HepG2 (cell line): Measurements from ENCODE around the gene SOX9. TPM values are rescaled to one million over a fixed set of nuclear protein-coding genes. Genes with fewer than 3 reads are reported as not detected.

Experiments
- ATF7 ChIP-seq, 2 experiments: fragments of 450-650 bp in 1 of 2; sonication (generic) in 1 of 2; formaldehyde crosslinking in 1 of 2; IDR thresholded peaks; 2 replicates each; pipeline versions ENCODE4 v1.4.0 to v1.6.1; 2016 to 2020; ENCODE audit warnings: antibody characterized with exemption in 1 of 2, mild to moderate bottlenecking in 1 of 2, missing genetic modification reagents in 1 of 2
- BATF2 ChIP-seq: sonication (generic); formaldehyde crosslinking; IDR thresholded peaks from 2 replicates; pipeline ENCODE4 v1.8.0; 2022; ENCODE audit warnings: mild to moderate bottlenecking, missing genetic modification reagents, moderate library complexity
- CC2D1A ChIP-seq: sonication (generic); formaldehyde crosslinking; IDR thresholded peaks from 2 replicates; pipeline ENCODE4 v1.8.1; 2023; ENCODE audit warnings: mild to moderate bottlenecking, missing genetic modification reagents
- E2F2 ChIP-seq: sonication (generic); formaldehyde crosslinking; IDR thresholded peaks from 2 replicates; pipeline ENCODE4 v1.4.0; 2020; ENCODE audit warnings: missing genetic modification reagents, borderline replicate concordance
- GABPA ChIP-seq, 2 experiments: IDR thresholded peaks; 2 replicates each; pipeline ENCODE4 v1.6.1; 2011 to 2016; ENCODE audit warnings: low read depth in 2 of 2, low read length in 1 of 2, missing biosample characterization in 1 of 2, missing genetic modification characterization in 1 of 2
- HOXA7 ChIP-seq: sonication (generic); formaldehyde crosslinking; IDR thresholded peaks from 2 replicates; pipeline ENCODE4 v1.8.1; 2022; ENCODE audit warnings: mild to moderate bottlenecking, missing genetic modification reagents, moderate library complexity
- JUND ChIP-seq: sonication (generic); formaldehyde crosslinking; IDR thresholded peaks from 2 replicates; pipeline ENCODE4 v1.8.0; 2022; ENCODE audit warnings: mild to moderate bottlenecking, missing genetic modification reagents
- KAT2B ChIP-seq: fragments of 150-350 bp; IDR thresholded peaks from 2 replicates; pipeline ENCODE4 v1.6.1; 2014; ENCODE audit warnings: low read depth, low read length, borderline replicate concordance
- KLF12 ChIP-seq: sonication (generic); formaldehyde crosslinking; IDR thresholded peaks from 2 replicates; pipeline ENCODE4 v1.4.0; 2020; ENCODE audit warnings: missing genetic modification reagents, borderline replicate concordance
- MBD4 ChIP-seq: IDR thresholded peaks from 2 replicates; pipeline ENCODE4 v1.6.1; 2012; ENCODE audit warnings: low read length, inconsistent platforms, borderline replicate concordance
- MLX ChIP-seq: IDR thresholded peaks from 2 replicates; pipeline ENCODE4 v1.6.1; 2016
- MZF1 ChIP-seq: sonication (generic); formaldehyde crosslinking; IDR thresholded peaks from 2 replicates; pipeline ENCODE4 v1.8.1; 2023; ENCODE audit warnings: mild to moderate bottlenecking, missing genetic modification reagents, borderline replicate concordance
- NAIF1 ChIP-seq: sonication (generic); formaldehyde crosslinking; IDR thresholded peaks from 2 replicates; pipeline ENCODE4 v1.5.0; 2020; ENCODE audit warnings: mild to moderate bottlenecking, missing genetic modification reagents, borderline replicate concordance
- PRPF4 ChIP-seq: fragments of 200-400 bp; formaldehyde crosslinking; IDR thresholded peaks from 2 replicates; pipeline ENCODE4 v1.6.1; 2016; ENCODE audit warnings: low read length, low read depth; ENCODE audit not compliant: poor library complexity, severe bottlenecking
- SMARCE1 ChIP-seq: fragments of 450-650 bp; IDR thresholded peaks from 2 replicates; pipeline ENCODE4 v1.6.1; 2017; ENCODE audit warnings: borderline replicate concordance
- SRSF9 ChIP-seq: fragments of 200-400 bp; formaldehyde crosslinking; IDR thresholded peaks from 2 replicates; pipeline ENCODE4 v1.6.1; 2018; ENCODE audit warnings: borderline replicate concordance, mild to moderate bottlenecking, low read depth, low read length; ENCODE audit not compliant: insufficient read depth, poor library complexity, severe bottlenecking
- ZKSCAN5 ChIP-seq: sonication (generic); formaldehyde crosslinking; IDR thresholded peaks from 2 replicates; pipeline ENCODE4 v1.5.1; 2020; ENCODE audit warnings: mild to moderate bottlenecking, missing genetic modification reagents
- ZNF224 ChIP-seq: sonication (generic); formaldehyde crosslinking; IDR thresholded peaks from 2 replicates; pipeline ENCODE4 v1.5.0; 2020; ENCODE audit warnings: mild to moderate bottlenecking, missing genetic modification reagents
- ZNF282 ChIP-seq: fragments of 450-650 bp; IDR thresholded peaks from 2 replicates; pipeline ENCODE4 v1.6.1; 2018; ENCODE audit not compliant: partially characterized antibody
- ZNF607 ChIP-seq: sonication (generic); formaldehyde crosslinking; IDR thresholded peaks from 2 replicates; pipeline ENCODE4 v1.5.1; 2020; ENCODE audit warnings: missing genetic modification reagents, mild to moderate bottlenecking, borderline replicate concordance
- ZNF619 ChIP-seq: sonication (generic); formaldehyde crosslinking; IDR thresholded peaks from 2 replicates; pipeline ENCODE4 v1.4.0; 2020; ENCODE audit warnings: mild to moderate bottlenecking, missing genetic modification reagents
- ZNF644 ChIP-seq: IDR thresholded peaks from 2 replicates; pipeline ENCODE4 v1.6.1; 2016; ENCODE audit warnings: low read depth
- ZNF713 ChIP-seq: sonication (generic); formaldehyde crosslinking; IDR thresholded peaks from 2 replicates; pipeline ENCODE4 v1.4.0; 2020; ENCODE audit warnings: mild to moderate bottlenecking, missing genetic modification reagents
- ZSCAN29 ChIP-seq: sonication (generic); formaldehyde crosslinking; conservative IDR thresholded peaks from 2 replicates; pipeline ENCODE4 v1.4.0; 2020; ENCODE audit warnings: mild to moderate bottlenecking, missing genetic modification reagents
- polyA plus RNA-seq, 8 experiments: library from polyadenylated mRNA; depleted of rRNA in 3 of 8; stranded (reverse) in 7 of 8; unstranded in 1 of 8; fragments of >200 nt; fragmentation: Illumina TruSeq in 4 of 8; extraction: Trizol in 4 of 8; gene quantifications; 2 replicates each; pipeline versions ENCODE4 v1.2.1 to v1.2.3, GENCODE V29; 2011 to 2016; ENCODE audit warnings: low read depth in 4 of 8, missing spikeins in 1 of 8, mixed read lengths in 1 of 8; ENCODE audit not compliant: insufficient read depth in 1 of 8
- total RNA-seq, 5 experiments: library from RNA; depleted of rRNA; stranded (reverse); fragments of >200 nt; fragmentation: Illumina TruSeq; extraction: Trizol; gene quantifications; 2 replicates each; pipeline ENCODE4 v1.2.3, GENCODE V29; 2016; ENCODE audit warnings: low read depth in 1 of 5
- TF ChIP-seq, protein P1 (sequence below): sonication (generic); formaldehyde crosslinking; IDR thresholded peaks from 2 replicates; pipeline ENCODE4 v1.9.0; 2022; ENCODE audit warnings: missing genetic modification reagents, mild to moderate bottlenecking, borderline replicate concordance

The SOX9 gene
- total and polyA plus RNA-seq, 2 of the 13 experiments (the other 11 are each of a cell fraction or from before 2014, with no cell fraction given), result 16.1 to 27.6 TPM

GRCh38 chr17:72122765-72123529, 2.1 kb downstream of the SOX9 start (continued):
- TF ChIP-seq MZF1 (CRISPR knock-in tag) (0 out of 2 replicates have a peak, but pooled peaks have one; percentile 12), ATF7 (IDR thresholded peaks at IDR 0.05) (no peak), ATF7 (CRISPR knock-in tag; IDR thresholded peaks at IDR 0.05) (peak; percentile 78), KAT2B (no peak), ZNF282 (no peak), JUND (CRISPR knock-in tag) (no peak), ZKSCAN5 (CRISPR knock-in tag) (no peak), KLF12 (CRISPR knock-in tag) (peak; percentile 66), MBD4 (no peak), SRSF9 (no peak), MLX (CRISPR knock-in tag) (0 out of 2 replicates have a peak, but pooled peaks have one; percentile 17), E2F2 (CRISPR knock-in tag) (no peak), BATF2 (CRISPR knock-in tag) (no peak), ZNF713 (CRISPR knock-in tag) (no peak), ZNF619 (CRISPR knock-in tag) (no peak), ZSCAN29 (peak; percentile 46; the same call in 1 of the 2 replicates), CC2D1A (CRISPR knock-in tag) (no peak), SMARCE1 (no peak), GABPA (IDR thresholded peaks at IDR 0.05; ENCODE audit: low read depth, low read length) (no peak), GABPA (CRISPR knock-in tag; IDR thresholded peaks at IDR 0.05; ENCODE audit: low read depth) (no peak), NAIF1 (peak; percentile 57; the same call in 1 of the 2 replicates), ZNF644 (no peak), PRPF4 (no peak), HOXA7 (CRISPR knock-in tag) (no peak), ZNF607 (CRISPR knock-in tag) (no peak), ZNF224 (no peak)
- TF ChIP-seq, protein P1, sequence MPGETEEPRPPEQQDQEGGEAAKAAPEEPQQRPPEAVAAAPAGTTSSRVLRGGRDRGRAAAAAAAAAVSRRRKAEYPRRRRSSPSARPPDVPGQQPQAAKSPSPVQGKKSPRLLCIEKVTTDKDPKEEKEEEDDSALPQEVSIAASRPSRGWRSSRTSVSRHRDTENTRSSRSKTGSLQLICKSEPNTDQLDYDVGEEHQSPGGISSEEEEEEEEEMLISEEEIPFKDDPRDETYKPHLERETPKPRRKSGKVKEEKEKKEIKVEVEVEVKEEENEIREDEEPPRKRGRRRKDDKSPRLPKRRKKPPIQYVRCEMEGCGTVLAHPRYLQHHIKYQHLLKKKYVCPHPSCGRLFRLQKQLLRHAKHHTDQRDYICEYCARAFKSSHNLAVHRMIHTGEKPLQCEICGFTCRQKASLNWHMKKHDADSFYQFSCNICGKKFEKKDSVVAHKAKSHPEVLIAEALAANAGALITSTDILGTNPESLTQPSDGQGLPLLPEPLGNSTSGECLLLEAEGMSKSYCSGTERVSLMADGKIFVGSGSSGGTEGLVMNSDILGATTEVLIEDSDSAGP, result peak; percentile 54; the same call in 1 of the 2 replicates
